SIG-M5 (cell line): ENCODE measurements around the gene ELFN2.
A peak's percentile ranks its signal among the peaks of the same experiment; 100 is the strongest.
"Not testable (repeated sequence)": the region's sequence is repeated elsewhere in the genome, so short reads cannot be mapped to it uniquely, and the experiment has no call there.

ENCODE experiments used
- DNase-seq: peaks from one replicate; lab custom pipeline; 2025; lab: John Stamatoyannopoulos, UW

ELFN2 gene

GRCh38 chr22:37334859-37335805, 92.1 kb downstream of the ELFN2 start:
- no peak for DNase-seq

GRCh38 chr22:37334461-37334858, 92.8 kb downstream of the ELFN2 start:
- no peak for DNase-seq

- DNase-seq = no peak
These were observed 93.4 kb downstream of the ELFN2 start for GRCh38 chr22:37333724-37334460.

GRCh38 chr22:37331856-37332536, 95.3 kb downstream of the ELFN2 start:
- no peak for DNase-seq

GRCh38 chr22:37331034-37331428, 96.2 kb downstream of the ELFN2 start:
- DNase-seq = no peak

GRCh38 chr22:37330200-37331033, 96.9 kb downstream of the ELFN2 start:
- peak; percentile 42 for DNase-seq

GRCh38 chr22:37329238-37330140, 97.8 kb downstream of the ELFN2 start:
- no peak for DNase-seq

- not testable (repeated sequence) for DNase-seq
These were observed 98.6 kb downstream of the ELFN2 start for GRCh38 chr22:37328538-37329237.

- no peak for DNase-seq
These were observed 99.3 kb downstream of the ELFN2 start for GRCh38 chr22:37328017-37328416.

GRCh38 chr22:37326726-37327125, 100.6 kb downstream of the ELFN2 start:
- DNase-seq = no peak

GRCh38 chr22:37325039-37325395, 102.3 kb downstream of the ELFN2 start:
- DNase-seq = no peak

GRCh38 chr22:37324340-37325038, 102.8 kb downstream of the ELFN2 start:
- no peak for DNase-seq

- DNase-seq = no peak
These were observed 106.3 kb downstream of the ELFN2 start for GRCh38 chr22:37320726-37321677.

GRCh38 chr22:37319469-37319868, 107.8 kb downstream of the ELFN2 start:
- no peak for DNase-seq

- no peak for DNase-seq
These were observed 108.7 kb downstream of the ELFN2 start for GRCh38 chr22:37318364-37319109.
